Measurements from ENCODE around the gene MYO10.
"Not testable (repeated sequence)": the region's sequence is repeated elsewhere in the genome, so short reads cannot be mapped to it uniquely, and the experiment has no call there.

Gene MYO10

GRCh38 chr5:16740066-16740810 lies 195.8 kb downstream of the MYO10 start:
- DNase-seq (ENCODE audit: low spot score) = no peak
- peak overlapping the region; percentile 53 for H3K4me3 ChIP-seq

DNA sequence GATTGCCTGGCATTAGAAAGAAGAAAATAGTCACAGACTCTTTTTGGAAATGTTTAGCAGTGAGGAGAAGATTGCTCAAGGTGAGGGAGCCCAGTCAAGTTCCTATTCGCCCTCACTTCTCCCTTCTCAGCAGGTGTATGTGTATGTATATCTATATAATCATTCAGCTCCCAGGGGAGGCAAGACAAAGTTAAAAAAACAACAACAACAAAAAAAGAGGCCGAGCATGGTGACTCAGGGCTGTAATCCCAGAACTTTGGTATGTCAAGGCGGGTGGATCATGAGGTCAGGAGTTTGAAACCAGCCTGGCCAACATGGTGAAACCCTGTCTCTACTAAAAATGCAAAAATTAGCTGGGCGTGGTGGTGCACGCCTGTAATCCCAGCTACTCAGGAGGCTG lies 197.7 kb downstream of the MYO10 start:
- DNase-seq (ENCODE audit: low spot score); H3K27ac ChIP-seq; H3K4me3 ChIP-seq: not testable (repeated sequence)

More at GRCh38 chr5:16740066-16740810, 195.8 kb downstream of the MYO10 start:
- TF ChIP-seq CTCF (IDR thresholded peaks at IDR 0.05) = no peak
- no peak overlapping the region for H3K27ac ChIP-seq

DNA sequence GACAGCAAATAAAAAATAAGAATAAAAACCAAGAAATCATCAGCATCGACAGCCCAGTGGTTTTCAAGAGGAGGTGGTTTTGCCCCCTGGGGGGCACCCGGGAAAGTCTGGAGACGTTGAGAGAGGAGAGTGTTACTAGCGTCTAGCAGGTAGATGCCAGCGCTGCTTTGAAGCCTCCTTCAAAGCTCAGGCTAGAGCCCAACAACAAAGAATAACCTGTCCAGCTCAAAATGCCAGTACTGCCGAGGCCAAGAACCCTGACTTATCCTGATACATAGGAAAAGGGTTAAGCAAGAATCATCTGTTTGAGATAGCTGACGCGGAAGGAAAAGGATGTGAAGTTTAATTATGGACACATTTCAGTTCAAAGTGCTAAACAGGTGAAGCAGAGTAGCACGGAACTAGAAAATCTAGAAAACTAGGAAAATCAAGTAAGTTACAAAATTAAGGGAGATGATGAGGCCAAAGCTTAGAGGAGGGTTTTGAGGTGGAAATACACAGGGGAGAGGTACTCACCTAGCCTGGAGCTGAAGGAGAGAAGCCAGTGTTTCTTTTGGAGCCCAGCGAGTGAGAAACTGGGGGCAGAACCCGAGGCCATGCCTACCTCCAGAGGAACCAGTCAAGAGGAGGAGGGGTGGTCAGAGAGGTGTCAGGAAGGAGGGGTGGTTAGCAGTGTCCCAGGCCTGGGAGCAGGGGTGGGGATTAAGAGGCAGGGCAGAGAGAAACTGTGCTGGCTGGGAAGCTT lies 198.3 kb downstream of the MYO10 start:
- TF ChIP-seq CTCF (IDR thresholded peaks at IDR 0.05) = no peak
- DNase-seq (ENCODE audit: low spot score) = no peak
- H3K27ac ChIP-seq = no peak overlapping the region
- H3K4me3 ChIP-seq = no peak overlapping the region

DNA sequence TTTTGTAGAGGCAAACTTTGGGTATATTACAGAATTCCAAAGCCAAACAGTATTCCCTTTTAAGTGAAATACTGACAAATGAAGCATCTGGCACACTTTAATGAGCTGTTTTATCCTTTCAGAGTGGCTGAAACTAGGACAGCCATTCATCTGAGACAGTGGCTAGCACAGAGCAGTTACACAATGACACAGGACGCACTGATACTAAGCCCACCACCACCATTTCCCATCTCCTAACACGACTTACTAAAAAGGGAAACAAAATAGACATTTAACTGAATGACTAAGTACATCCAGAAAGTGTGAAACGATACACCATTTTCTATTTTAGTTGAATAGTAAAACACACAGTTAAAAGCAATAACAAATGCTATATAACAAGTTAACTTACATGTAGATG lies 198.9 kb downstream of the MYO10 start:
- no peak for TF ChIP-seq CTCF (IDR thresholded peaks at IDR 0.05)
- no peak overlapping the region for H3K4me3 ChIP-seq
- H3K27ac ChIP-seq = no peak overlapping the region
- no peak for DNase-seq (ENCODE audit: low spot score)

- Histone ChIP-seq H3K27ac (no peak overlapping the region), H3K4me3 (no peak overlapping the region)
- no peak for TF ChIP-seq CTCF (IDR thresholded peaks at IDR 0.05)
- DNase-seq (ENCODE audit: low spot score) = no peak
Measured at GRCh38 chr5:16736158-16736995, 199.7 kb downstream of the MYO10 start.

GRCh38 chr5:16735101-16736060 lies 200.7 kb downstream of the MYO10 start:
- no peak overlapping the region for H3K27ac ChIP-seq
- H3K4me3 ChIP-seq = no peak overlapping the region
- no peak for TF ChIP-seq CTCF (IDR thresholded peaks at IDR 0.05)
- DNase-seq (ENCODE audit: low spot score) = no peak
